GM18505 (cell line): ENCODE results near the gene DSC2.
"Not testable (repeated sequence)": the region's sequence is repeated elsewhere in the genome, so short reads cannot be mapped to it uniquely, and the experiment has no call there.

Source experiments
- ATAC-seq: cut with Tn5 transposase; IDR thresholded peaks from one replicate; pipeline ENCODE4 v1.9.1; 2021; ENCODE audit not compliant: unreplicated experiment
- POLR2A ChIP-seq: IDR thresholded peaks from 4 replicates; pipeline ENCODE4 v1.6.1; 2011; ENCODE audit warnings: borderline replicate concordance; ENCODE audit not compliant: insufficient read depth, insufficient read length; ENCODE audit errors: extremely low read depth

DSC2 gene

DNA sequence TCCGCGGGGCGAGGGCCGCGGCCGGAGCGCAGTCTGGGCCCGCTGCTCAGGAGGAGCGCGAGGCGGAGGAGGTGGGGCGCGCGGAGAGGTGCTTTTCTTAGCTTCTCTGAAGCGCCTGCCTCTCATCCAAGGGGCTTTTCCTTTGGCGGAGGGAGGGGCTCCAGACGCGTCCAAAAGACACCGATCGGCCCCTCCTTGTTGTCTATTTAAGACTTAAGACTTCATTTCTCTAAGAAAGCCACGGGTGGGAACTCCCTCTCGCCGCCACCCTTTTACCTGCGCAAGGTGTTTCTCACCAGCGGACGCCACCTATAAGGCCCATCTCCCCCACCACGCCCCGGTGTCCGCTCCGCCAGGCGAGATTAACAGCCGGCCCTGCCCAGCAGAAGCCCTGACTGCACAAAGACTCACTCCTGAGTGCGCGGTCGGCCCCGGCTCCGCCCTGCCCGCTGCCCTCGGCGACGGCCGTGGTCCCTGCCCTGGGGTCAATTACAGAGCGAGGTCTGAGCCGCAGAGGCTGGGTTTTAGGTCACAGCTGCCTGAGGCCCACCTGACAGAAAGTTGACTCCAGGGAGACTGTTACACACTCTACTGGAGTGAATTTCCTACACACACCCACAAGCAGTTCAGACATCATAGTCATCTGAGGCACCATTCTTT is at the start of gene DSC2:
Gene DSC2 (minus strand): TSS at position 397 of the 660 bp plus-strand sequence. CDS start 450 bp downstream, outside the sequence.
- no peak for ATAC-seq
- no peak for TF ChIP-seq POLR2A

DNA sequence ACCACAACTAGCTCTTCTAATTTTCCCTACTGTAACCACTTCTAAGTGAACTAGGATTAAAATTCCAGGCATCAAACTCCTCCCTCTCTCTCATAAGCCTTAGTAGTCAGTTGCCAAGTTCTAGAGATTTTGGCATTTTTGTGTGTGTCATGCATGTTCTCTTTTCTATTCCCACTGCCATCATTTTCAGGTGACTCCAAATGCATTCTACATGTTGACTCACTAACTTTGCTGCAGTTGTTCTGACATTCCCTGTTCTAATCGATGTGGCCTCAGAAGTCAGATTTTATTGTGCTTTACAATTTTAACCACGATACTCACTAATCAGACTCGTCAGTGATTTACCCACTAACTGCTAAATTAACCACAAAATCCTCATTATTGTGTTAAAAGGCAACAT is 47.1 kb upstream of the DSC2 start:
- no peak for ATAC-seq
- TF ChIP-seq POLR2A = no peak

DNA sequence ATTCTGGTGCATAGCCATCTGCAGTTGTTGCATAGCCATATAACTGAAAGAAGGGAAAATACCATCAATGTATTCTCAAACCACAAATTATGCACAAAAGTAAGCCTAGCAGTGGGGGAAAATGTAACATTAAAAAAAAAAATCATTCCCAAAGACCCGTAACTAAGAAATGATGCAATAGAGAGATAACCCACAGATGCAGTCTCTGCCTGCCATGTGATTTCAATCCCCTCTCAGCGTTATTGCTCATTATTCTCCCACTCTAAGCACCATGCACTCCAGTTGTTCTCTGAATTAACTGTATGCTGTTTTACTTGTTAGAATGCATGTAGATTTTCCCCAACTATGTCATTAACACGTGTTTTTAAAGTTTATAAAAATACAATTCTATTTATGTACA is 46.4 kb upstream of the DSC2 start:
- TF ChIP-seq POLR2A = no peak
- ATAC-seq = no peak

DNA sequence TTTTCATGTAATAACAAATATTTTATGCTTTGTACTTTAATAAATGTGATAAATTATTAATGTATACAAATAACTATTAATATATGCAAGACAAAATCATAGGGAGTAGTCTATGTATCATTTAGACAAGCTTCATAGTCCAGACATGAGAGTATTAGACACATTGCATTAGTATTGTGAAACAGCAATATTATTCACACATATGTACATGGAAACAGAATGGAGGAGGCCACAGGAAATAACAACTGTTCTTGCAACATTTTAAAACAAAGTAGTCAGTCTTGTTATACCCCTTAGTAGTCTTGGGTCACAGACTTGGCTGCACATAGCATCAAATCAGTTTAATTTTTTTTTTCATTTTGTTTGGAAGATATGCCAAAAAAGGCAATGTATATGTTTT is 44.6 kb upstream of the DSC2 start:
- ATAC-seq = no peak
- TF ChIP-seq POLR2A = no peak

DNA sequence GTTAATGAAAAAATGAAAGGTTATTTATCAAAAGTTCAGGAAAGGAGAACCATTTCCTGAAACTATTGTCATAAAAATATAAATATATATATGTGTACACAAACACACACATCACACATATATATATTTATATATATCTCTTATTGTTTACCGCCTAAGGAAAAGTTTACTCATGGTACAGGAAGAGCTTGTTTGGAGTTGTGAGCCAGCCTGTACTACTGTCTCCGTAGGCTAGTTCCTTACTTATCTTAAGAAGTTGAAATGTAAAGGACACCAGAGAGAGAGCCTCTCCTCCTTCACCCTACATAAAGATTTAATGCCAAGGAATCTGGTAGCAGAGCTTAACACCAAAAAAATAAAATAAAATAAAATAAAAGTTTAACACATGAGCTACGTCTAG is 40.8 kb upstream of the DSC2 start:
- TF ChIP-seq POLR2A = no peak
- ATAC-seq = no peak

DNA sequence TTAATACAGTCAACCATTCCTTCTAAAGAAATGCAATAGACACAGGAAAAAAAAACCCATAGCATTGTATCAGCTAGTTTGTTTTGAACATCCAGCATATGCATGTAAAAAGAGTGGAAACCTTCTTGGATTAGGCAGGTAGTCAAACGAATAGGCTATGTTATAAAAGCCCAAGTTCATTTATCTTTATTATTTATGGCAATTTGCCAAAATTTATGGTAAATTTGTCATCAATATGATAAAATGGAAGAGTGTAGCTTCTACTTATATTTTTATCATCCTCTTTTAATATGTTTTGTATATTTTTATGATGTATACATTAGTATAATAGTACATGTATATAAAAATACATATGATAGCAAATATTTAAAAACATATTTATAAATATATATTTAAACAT is 36.5 kb upstream of the DSC2 start:
- TF ChIP-seq POLR2A = no peak
- no peak for ATAC-seq

DNA sequence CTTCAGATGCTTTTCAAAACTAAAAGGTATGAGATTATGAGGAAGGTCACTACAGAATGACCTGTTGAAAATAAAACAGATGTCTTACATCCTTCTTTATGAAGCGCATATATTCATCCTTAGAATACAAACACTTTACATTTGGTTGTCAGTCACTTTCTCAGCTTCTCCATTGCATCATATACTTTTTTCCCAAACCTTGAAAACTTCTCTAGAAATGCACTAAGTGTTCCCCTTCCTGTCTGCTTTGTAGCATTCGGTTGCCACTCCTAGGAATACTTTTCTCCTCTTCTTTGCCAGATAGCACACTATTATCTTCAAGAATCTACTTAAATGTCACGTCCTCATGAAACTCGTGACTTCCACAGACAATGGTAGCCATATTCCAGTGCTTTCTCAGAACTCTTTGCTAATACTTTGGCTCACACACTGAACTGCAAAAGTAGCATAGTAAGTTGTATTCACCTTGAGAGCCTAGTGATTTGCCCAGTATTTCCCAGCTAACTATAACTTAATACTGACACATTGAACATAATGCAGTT is 32.8 kb upstream of the DSC2 start:
- no peak for TF ChIP-seq POLR2A
- ATAC-seq = no peak

DNA sequence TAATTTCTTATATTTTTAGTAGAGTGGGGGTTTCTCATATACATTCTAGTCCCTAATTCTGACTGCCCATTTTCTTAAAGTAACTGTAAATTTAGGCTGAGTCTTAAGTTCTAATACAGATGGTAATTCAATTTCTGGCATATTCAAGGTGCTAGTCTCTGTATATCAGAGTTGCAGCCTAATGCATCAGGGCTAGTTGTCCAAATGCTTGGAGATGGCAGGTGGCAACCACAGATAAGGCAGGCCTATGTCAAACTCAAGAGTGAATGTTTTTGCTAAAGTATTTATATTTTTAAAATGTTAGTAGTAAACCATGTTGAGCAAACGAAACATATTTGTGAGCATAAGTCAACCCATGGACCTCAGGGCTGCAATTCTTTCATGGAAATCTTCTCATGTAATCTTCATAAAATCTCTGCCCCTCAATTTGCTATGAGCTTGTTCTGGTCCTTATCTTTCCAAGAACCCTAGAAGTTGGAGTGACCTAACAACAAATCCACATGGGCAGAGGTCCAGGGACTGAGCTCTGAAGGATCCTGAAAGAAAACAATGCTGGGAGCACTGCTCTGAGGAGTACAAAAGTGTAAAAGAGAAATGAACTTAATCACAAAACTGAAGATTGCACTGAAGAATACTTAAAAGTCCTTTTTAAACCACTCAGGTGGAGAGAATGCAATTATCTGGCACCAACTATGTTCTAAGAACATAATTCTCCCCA is 27.3 kb upstream of the DSC2 start:
- no peak for ATAC-seq
- no peak for TF ChIP-seq POLR2A

DNA sequence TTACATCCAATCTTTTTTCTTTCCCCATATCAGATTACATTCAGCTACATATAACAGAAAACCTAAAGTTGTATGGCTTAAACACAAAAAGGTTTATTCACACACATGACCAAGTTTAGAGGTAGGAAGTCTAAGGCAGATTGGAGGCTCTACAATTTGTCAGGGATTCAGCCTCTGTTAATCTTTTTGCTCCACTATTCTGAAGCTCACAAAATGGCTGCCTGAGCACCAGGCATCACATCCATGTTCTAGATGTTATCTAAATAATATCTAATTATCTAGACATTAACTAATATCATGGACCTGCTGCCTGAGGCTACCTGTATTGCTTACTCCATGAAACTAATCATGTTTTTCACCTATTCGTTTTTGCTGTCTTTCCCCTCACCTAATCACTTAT is 23.7 kb upstream of the DSC2 start:
- no peak for ATAC-seq
- no peak for TF ChIP-seq POLR2A

DNA sequence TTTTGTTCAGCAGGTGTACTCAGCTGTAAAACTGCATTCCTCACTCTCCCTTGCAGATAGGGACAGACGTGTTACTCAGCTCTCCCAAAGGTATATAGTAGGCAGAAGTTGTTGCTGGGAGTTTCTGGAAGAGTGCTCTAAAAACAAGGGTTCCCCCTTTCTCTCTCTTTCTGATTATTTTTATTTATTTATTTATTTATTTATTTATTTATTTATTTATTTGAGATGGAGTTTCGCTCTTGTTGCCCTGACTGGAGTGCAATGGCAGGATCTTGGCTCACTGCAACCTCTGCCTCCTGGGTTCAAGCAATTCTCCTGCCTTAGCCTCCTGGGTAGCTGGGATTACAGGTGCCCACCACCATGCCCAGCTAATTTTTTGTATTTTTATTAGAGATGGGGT is 20.9 kb upstream of the DSC2 start:
- ATAC-seq = not testable (repeated sequence)

DNA sequence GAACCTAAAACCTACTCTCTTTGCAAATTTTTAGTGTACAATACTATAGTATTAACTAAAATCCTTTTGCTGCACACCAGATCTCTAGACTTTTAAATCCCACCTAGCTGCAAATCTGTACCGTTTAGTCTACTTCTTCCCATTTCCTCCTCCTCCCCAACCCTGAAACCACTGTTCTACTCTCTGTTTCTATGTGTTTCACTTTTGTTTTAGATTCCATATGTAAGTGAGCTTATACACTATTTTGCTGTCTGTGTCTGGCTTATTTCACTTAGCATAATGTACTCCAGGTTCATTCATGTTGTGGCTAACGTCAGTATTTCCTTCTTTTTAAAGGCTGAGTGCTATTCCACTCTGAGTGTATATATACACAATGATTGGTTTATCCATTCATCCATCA is 18.4 kb upstream of the DSC2 start:
- no peak for ATAC-seq
- no peak for TF ChIP-seq POLR2A

DNA sequence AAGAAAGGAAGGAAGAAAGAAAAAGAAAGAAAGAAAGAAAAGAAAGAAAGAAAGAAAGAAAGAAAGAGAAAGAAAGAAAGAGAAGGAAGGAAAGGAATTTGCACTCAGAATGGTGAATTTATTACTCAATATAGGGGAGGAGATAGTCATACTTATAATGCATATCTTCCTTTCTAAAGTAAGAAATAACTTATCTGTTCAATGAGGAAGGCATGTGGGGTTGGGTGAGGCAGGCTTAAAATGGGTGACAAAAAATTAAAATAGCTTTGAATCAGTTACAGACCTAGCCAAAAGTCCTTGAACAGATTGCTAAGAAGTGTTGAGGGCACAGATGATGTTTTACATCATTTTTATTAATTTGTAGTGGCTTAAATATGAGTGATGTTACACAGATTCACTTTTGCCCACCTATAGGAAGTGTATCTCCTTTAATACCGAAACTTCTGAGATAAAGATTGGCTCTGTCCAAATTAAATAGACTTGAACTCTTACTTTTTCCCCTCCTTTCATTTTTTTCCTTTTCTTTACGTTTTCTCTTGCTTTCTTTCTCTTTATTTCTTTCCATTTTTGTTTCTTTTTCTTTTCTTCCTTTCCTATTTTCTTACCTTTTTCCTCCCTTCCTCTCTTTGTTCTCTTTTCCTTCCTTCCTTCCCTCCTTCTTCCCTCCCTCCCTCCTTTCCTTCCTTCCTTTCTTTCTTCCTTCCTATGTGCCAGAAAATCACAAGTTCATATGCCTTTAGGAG is 14.8 kb upstream of the DSC2 start:
- no peak for TF ChIP-seq POLR2A
- no peak for ATAC-seq

DNA sequence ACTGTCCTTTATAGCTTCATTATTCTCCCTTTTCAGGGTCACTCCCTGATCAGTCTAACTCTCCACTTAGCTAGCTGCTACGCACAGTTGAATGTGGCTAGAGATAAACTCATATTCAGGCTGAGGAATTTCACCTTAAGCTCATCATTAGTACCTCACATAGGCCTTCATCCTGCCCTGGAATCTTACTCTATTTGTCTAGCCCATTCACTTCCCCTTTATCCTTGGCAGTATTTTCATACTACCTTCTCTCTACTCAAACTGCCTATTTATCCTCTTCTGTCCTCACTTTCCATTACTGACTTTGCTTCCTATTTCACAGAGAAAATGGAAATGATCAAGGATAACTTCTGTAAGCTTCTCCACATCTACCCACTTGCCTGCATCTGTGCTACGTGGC is 10.6 kb upstream of the DSC2 start:
- no peak for ATAC-seq
- TF ChIP-seq POLR2A = no peak

DNA sequence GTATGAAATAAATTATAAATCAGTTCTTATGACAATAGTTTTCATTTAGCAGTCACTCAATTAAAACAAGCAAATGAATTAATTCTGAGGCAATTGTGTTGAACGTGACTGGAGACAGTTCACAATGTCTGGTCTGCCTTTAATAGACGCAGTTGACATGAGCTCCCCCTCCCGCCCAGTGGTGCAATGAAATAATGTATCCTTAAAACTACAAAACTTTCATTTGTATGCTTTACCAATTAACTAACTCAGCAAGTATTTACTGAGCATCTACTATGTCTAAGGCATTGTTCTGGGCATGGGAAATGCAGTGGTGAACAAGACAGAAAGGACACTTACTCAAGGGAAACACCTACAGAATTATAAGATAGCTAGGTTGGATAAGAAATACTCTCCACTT is 3.5 kb upstream of the DSC2 start:
- ATAC-seq = no peak
- no peak for TF ChIP-seq POLR2A

DNA sequence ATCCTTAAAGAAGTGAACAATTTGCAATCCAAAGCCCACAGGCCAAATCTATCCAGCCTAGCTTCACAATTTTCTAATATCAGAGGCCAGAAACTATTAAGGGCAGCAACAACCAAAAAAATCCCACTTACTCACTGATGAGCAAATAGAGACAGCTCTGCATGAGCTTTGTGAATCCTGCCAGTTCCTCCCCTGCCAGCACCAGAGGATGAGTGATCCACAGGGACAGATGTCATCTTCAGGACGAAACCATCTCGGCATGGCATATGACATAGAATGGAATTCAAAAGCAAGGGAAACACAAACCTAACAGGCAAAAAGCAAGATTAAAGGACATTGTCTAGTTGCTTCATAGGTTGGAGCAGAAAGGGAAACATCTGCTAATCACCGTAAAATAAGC is 2.2 kb upstream of the DSC2 start:
- no peak for ATAC-seq
- TF ChIP-seq POLR2A = no peak

DNA sequence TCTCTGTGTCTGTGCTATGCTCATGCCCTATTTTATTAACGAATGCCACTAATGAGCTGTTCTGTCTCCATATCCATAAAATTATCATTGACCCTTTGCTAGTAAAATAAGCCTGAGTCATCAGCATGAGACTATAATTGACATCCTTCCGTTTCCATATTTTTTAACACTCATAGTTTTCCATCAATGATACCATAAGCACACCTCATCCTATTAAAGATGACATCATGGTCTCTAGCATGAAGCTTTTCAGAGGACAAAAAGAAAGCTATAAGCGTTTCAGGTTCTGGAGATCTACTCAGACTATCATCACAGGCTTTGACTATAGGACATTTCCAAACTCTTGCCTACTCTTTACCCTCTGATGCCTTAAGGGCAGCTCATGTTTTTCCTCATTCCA is 1.2 kb upstream of the DSC2 start:
- no peak for ATAC-seq
- no peak for TF ChIP-seq POLR2A
